ENCODE data around the gene TMEM204.

The TMEM204 gene

DNA sequence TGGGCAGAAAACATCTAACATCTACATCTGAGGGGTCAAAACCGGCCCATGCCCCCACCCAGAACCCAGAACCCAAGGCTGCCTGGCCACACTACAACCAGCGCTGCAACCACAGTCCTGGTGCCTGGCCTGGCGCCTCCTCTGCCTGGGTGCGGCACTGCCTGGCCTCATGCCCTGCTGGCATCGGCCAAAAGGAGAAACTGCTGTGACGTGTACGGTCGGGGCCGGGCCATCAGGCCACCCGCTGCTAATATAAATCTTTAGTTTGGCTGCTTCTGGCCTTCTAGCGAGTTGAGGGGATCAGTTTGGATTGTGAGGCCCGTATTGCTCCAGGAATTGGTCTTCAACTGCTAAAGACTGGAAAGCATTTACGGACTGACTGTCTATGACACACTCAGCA lies 22.8 kb downstream of the TMEM204 start:
- no peak for DNase-seq

DNA sequence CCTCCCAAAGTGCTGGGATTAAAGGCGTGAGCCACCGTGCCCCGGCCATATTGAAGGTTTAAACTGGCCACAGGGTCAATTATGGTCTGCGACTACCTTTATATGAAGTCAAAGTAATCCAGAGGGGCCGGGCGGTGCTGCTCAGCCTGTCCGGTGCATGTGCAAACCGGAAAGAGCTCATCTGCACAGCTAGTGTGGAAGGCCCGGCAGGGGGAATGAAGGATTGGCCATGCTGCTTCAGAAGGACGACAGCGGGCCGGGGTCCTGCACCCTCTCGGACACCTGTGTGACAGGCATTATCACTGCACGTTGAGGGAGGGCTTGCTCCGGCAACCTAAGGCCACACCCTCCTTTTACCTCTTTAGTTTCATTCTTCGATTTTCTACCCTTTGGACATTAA lies 23.6 kb downstream of the TMEM204 start:
- DNase-seq: no peak

DNA sequence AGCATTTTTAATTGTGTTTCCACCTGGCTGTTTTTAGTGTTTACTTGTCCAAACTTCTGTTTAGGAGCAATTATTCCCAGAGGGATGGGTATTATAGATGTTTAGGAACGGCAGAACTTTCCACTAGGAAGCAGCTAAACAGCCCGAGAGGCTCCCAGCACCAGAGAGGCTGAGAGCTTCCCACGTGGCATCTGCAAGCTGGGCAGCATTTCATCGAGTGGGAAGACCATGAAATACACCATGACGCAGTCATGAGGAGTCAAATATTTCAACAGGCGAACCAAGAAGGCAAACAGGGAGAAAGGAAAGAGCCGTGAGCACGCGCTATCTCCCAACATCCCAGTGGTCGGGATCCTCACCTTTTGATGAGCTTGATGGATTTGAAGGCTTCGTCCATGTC lies 24.1 kb downstream of the TMEM204 start:
- peak in 1 of 51 donors; percentile 9 for DNase-seq

DNA sequence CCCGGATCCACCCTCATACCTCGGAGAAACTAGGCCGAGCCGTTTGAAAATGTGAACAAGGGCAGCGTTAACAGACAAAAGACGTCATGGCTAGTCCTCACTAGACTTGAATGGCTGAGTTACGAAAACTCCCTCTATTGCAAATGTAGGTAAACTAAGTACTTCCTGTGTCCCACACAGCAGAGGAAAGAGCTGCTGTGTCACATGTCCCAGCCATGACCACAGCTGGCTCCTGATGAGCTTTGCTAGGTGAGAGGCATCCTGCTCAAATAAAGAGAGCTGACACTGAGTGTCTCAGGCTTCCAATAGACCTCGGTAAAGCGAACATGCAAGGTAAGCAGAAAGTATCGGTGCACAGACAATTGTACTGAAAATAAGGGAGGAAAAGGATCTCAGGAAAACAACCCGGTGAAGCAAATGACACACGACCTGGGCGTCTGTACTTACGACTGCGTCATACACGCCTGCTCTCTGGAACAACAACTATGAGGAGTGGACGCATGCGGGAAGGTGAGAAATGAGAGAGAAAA lies 26.0 kb downstream of the TMEM204 start:
- DNase-seq: no peak

DNA sequence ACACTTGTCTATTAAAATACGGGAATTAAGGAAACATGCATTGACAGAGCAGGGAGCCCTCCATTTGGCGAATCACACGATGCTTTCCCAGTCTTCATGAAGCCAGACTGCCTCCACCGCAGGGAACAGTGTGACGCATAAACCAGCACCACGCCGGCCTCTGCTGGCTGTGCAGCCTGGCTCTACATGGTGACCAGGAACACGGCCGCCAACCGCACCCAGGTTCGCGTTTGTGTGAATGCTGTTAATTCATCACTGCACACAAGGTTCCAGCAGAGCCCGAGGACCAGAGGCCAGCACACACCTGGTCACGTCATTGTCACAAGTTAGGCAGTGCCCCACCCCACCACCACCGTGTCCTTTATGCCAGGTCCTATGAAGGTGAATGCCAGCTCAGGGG lies 26.7 kb downstream of the TMEM204 start:
- DNase-seq: no peak

DNA sequence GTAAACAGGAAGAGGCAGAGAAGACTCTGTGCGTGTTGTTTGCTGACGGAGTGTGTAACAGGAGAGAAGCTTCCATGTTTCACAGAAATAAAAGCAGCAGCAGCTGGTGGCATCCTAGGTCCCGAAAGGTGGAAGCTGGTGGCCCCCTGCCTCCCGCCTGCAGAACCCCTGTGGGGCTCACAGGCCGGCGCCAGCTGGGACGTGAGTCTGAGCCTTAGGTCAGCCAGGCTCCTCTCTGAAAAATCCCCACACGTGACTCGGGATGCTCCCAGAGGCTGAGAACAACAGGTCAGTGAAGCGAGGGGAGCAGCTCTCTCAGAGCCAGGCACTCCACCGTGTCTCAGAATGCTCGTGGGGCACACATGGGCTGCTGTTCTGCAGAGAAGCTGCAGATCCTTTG lies 27.4 kb downstream of the TMEM204 start:
- no peak for DNase-seq

DNA sequence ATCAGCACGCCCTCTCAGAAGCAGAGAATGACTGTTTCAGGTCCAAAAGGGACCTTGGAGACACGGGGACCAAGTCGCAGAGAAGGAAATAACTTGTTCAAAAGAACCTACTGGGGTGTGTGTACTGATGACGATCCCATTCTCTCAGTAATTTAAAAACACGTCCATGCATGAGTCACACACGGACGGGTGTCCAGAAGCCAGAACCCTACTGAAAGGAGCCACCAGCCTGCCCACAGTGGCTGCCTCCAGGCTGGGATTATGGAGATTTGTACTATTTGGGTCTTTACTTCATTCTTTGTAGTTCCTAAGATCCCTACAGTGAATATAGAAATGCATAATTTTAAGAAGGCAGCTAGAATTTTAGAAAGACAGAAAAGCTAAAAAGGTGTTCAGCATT lies 27.8 kb downstream of the TMEM204 start:
- DNase-seq: no peak

DNA sequence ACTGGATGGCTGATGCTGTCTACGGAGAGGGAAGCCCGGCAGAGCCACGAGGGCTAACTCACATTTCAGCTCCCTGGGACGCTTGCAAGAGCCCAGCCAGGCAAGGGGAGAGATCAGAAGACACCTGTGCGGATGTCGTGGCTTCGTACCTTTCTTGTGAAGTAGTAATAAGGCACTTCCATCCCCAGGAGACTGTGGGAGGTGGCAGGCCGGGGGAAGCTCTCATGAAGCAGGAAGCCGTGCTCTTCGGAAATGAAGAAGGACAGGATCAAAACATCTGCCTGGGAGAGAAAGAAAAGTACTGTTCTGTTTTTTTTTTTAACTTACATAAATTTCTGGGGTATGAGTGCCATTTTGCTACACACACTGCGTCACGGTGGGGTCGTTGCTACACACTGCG lies 28.4 kb downstream of the TMEM204 start:
- no peak for DNase-seq

DNA sequence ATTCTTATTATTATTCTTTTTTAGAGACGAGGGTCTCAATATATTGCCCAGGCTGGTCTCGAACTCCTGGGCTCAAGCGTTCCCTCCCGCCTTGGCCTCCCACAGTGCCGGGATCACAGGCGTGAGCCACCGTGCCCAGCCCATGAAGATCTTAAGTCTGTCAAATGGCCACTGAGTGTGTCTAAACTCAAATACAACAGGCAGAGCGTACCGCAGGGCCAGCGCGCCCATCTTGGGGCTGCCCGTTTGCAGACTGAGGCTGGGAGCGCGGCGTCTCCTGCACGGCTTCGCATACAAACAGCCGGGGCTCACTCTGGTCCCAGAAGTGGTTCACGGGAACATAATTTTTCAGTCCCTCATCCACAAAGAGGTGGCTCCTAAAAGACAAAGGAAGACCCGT lies 30.3 kb downstream of the TMEM204 start:
- DNase-seq: no peak

DNA sequence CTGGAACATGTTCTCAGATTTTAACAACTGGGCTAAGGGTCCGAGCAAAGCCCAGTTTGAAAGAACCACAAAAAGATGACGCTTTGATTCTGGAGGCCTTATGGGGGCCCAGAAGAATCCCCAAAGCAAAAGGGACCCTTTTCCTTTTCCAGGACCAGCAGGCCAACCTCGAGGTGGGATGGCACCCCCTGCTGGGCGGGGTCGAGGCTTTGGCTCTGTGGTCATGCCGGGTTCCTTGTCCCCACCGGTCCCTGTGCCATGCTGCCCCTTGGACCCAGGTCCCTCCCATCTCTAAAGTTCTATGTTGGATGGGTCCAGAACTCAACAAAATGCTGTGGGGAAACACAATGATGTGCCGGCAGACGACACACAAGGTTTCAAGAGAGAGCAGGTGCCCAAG lies 30.9 kb downstream of the TMEM204 start:
- DNase-seq: no peak

DNA sequence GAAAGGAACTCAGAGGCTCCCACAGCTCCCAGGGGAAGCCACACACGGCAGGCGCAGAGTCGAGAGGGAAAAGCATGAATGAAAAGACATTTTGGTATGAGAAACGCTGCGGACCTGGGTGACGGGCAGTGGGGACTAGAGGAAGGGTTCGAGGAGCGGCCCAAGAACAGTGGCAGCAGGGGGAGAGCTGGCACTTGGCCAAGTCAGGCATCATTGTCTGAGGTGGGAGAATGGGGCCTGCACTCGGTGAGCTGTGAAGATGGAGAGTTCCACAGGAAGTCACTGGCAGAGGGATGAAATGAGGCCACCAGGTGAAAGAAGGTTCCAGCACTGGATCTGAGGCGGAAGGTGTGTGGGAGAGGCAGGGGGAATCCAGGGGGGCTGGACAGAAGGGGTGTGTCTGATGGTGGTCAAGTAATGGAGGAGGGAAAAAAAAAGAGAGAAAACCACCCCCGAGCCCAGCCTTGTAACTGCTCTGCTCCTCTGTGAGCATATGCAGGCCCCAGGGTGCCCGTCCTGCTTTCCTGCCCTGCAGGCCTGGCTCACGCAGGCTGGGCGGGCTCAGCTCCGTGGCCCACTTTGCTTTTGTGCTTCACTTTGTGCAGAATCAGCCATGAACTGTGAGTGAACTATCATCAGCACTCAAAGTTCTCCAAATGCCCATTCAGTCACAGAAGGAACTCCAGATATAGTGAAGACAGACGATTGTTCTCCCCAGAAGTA lies 31.8 kb downstream of the TMEM204 start:
- no peak for DNase-seq

DNA sequence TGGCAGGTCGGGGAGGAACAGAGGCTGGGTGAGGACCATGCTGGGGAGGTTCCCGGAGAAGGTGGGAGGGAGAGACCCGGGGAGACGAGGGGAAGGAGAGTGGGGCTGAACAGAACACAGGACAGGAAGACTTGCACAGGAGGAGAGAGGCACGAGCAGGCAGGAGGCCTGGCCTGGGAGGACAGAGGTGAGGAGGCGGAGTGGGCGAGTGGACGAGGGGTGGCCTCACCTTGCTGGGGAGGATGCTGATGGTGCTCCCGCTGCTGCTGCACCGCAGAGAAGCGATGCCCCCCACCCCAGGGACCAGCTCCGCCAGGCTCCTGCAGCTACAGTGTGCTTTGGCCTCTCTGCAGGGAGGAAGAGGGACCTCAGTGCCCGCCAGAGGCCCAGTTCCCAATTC lies 34.5 kb downstream of the TMEM204 start:
- DNase-seq: no peak

DNA sequence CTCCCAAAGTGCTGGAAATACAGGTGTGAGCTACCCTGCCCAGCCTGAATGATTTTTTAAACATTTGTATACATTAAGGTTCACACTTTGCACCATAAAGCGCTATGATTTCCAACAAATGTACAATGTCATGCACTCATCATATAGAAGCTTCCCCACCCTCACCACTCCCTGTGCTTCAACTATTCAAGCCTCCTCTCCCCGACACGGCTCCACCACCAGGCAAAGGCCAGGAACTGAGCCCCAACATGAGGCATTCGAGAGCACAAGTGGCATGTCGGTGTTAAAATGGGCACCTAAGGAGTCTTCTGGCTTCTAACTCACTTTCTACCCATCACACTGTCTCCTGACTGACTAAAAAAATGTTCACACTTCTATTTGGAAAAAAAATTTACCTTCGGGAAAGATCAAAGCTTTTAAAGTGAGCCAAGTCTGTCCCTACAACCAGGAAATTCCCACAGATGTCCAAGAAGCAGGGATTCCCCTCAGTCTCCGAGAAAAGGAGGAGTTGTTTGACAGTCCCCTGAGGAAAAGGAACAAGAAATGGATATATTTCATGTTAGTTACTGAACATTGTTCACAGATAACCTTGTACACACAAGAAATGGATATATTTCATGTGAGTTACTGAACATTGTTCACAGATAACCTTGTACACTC lies 37.7 kb downstream of the TMEM204 start:
- no peak for DNase-seq

DNA sequence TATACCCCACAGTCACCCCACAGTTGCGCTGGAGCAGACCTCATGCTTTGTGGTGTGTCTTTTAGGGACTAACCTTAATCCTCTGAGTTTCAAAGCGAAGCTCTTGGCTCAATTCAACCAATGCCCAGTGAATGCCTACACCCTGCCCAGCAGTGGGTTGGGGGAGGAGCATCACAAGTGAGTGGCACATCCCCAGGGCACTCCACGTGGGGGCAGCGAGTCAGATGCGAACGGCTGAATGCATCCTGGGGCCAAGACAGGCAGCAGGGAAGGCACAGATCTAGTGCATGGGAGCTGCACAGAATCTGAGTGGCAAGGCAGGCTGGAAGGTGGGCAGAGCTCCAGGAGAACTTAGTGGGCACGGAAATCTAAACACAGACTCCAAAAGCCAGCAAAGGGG lies 39.2 kb downstream of the TMEM204 start:
- DNase-seq: no peak

DNA sequence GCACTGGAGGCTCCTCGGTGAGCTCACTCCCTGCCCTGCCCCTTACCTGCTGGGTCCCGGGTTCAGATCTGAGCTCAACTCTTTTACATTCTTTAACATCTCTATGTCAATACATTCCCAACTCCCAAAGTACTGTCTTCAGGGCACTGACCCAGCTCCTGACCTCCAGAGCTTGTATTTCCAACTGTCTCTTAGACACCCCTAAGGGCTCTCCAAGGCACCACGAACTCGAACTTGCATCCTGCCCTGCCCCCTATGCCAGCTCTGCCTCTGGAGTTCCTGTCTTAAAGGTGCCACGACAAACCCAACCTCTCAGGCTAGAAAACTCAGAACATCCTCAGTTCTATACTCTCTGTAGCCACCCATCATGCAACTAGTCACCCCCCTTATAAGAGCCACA lies 39.8 kb downstream of the TMEM204 start:
- DNase-seq: no peak

DNA sequence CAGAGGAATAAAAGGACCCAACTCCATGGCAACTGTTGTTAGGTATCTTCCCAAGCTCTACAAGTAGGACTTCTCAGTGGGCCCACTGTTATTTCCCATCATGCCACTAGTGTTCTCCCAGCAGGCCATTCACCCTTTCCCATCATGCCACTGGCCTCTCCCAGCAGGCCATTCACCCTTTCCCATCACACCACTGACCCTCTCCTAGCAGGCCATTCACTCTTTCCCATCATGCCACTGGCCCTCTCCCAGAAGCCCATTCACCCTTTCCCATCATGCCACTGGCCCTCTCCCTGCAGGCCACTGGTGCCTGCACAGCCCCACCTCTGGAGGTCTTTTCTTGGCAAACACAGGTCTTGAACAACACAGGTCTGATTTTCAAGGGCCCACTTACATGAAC lies 42.1 kb downstream of the TMEM204 start:
- DNase-seq: no peak

DNA sequence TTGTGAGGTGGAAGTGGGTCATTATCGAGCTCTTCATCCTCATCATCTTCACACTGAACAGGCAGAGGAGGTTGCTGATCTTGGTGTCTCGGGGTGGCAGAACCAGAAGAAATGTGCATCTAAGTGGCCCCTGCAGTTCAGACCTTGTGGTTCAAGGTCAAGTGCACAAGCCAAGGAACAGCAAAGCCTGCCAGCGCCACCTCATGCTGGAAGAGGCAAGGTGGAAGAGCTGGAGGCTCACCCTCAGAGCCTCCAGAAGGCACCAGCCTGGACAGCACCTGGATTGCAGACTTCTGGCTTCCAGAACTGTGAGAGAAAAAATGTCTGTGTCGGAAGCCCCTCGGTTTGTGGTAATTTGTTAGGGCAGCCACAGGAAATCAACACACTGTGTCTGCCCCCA lies 45.7 kb downstream of the TMEM204 start:
- no peak for DNase-seq

DNA sequence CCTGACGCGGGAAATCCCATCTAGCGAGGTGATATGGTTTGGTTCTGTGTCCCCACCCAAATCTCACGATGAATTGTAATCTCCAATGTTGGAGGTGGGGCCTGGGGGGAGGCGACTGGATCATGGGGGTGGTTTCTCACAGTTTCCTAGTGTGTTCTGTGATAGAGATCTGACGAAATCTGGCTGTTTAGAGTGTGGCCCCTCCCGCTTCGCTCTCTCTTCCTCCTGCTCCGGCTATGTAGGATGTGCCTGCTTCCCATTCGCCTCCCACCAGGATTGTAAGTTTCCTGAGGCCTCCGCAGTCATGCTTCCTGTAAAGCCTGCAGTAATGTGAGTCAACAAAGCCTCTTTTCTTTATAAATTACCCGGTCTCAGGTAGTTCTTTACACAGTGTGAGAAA lies 46.8 kb downstream of the TMEM204 start:
- DNase-seq: no peak

DNA sequence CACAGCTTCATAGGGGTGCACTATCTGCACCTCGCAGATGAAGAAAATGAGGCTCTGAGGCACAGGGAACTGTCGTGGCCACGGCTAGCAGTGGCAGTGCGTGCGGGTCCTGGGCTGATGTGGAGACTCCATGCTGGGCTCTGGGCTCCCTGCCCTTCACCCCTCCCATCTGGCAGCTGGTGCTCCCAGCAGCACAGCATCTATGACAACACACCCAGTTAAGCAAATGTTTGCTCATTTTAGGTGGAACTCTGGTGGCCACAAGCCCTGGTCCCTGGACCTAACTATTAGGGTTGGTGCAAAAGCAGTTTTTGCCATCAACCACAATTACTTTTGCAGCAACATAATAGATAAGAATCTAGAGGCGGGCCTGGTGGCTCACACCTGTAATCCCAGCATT lies 47.5 kb downstream of the TMEM204 start:
- no peak for DNase-seq

DNA sequence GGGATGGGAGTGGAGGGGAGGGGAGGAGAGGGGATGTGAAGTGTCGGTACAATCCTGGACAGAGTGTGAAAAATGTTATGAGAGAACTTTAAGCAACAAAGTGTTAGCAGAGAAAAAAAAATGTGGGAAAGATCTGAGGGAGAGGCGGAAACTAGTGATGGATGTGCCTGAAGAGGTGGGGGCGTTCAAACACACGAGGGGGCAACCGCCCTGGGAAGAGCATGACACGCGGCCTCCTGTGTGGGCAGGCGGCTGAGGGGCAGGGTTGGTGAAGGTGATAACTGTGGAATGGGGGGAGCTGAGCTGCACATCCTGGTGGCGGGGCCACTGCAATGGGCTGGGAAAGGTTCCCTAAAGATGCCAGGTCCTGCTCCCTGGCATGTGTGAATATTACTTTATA lies 48.3 kb downstream of the TMEM204 start:
- no peak for DNase-seq

DNA sequence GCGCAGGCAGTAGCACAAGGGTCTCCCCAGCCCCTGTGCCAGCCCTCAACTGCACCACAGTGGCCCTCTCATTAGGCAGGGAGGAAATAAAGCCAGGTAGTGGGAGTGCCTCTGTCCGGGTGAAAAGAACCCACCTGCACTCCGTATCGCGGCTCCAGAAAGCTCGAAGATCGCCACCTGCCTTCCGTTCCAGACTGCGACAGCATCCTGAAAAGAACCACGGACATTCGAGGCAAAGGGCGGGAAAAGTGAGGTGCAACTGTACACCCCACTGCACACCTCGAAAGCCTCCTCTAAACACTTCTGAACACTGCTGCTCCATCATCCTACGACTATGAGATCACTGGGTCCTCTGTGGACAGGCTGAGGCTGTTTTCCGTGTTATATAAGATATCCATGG lies 49.7 kb downstream of the TMEM204 start:
- DNase-seq: no peak

DNA sequence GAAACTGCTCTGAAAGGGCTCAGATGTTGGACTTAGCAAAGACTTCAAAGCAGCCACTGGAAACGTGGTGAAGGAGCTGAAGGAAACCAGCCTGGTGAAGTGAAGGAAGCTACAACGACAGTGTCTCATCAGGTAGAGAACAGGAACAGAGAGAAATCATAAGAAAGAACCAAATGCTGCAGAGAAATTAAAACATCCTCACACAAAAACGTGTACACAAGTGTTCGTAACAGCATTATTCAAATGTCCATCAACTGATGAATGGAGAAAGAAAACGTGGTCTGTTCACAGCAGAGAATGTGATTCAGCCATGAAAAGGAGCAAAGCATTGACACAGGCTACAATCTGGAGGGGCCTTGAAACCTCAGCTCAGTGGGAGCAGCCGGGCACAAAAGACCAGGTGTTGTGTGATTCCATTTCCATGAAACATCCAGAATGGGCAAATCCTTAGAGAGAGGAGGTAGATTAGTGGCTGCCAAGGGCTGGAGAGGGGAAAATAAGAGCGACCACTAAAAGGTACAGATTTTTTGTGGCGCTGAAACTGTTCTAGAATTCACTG lies 51.5 kb downstream of the TMEM204 start:
- DNase-seq: no peak

DNA sequence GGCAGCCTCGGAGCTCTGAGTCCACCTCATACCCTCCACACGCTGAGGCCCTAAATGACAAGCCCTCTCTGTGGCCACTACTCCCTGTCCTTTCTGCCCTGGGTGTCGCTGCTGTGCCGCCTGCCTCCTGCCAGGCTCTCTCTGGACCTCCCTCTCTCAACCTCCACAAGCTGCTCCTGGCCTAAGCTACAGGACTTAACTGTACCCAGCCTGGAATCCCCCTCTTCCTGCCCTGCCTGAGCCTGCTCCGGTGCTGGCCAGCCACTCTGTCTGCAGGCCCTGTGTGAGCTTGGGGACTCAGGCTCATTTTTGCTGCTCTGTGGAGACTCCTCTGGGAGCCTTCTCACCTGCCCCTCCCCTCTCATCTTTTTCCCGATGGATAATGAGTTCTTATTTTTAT lies 56.9 kb downstream of the TMEM204 start:
- DNase-seq: no peak

All from hypothalamus (tissue), 51 donors.